PC-9 (cell line): ENCODE data around the gene POLD2. TPM values are rescaled to one million over a fixed set of nuclear protein-coding genes. Genes with fewer than 3 reads are reported as not detected.
"Not testable (repeated sequence)": the region's sequence is repeated elsewhere in the genome, so short reads cannot be mapped to it uniquely, and the experiment has no call there.

Source experiments
- BruUV-seq: library from RNA; stranded (reverse); fragments of 400-500 nt; replicated peaks from 2 replicates; lab custom pipeline; 2021; lab: Mats Ljungman, UMichigan
- CTCF ChIA-PET: fragments of 300-600 bp; sonication (Branson Sonifier 250); formaldehyde crosslinking; loops from one replicate; lab custom pipeline; 2022; ENCODE audit warnings: antibody characterized with exemption; lab: Charles Lee
- POLR2A ChIA-PET: fragments of 300-600 bp; sonication (Branson Sonifier 250); formaldehyde crosslinking; loops from one replicate; lab custom pipeline; 2022; ENCODE audit warnings: antibody characterized with exemption; ENCODE audit not compliant: unreplicated experiment; lab: Charles Lee
- DNase-seq, 2 experiments: peaks; one replicate each; pipeline versions ENCODE4 v3.0.0 to v3.0.0-alpha.2; 2015 to 2022; ENCODE audit warnings: mixed read lengths in 1 of 2
- H2AFZ ChIP-seq: fragments of 200-600 bp; sonication (generic); 2 replicates; pipeline ENCODE4 v1.8.1; 2017; ENCODE audit warnings: antibody characterized with exemption
- H3F3A ChIP-seq: fragments of 200-600 bp; sonication (generic); 2 replicates; pipeline ENCODE4 v1.8.1; 2017; ENCODE audit warnings: antibody characterized with exemption, mild to moderate bottlenecking, low read depth; ENCODE audit not compliant: insufficient read depth
- H3K27ac ChIP-seq: fragments of 200-600 bp; sonication (generic); 2 replicates; pipeline ENCODE4 v1.6.1; 2016; ENCODE audit warnings: mixed run types
- H3K27me3 ChIP-seq: fragments of 200-600 bp; sonication (generic); 2 replicates; pipeline ENCODE4 v1.6.1; 2016; ENCODE audit warnings: low read depth, mixed run types; ENCODE audit not compliant: insufficient read depth
- H3K36me3 ChIP-seq: fragments of 200-600 bp; sonication (generic); 2 replicates; pipeline ENCODE4 v1.6.1; 2016; ENCODE audit warnings: low read depth, mixed run types
- H3K4me1 ChIP-seq: fragments of 200-600 bp; sonication (generic); replicated peaks from 2 replicates; pipeline ENCODE4 v1.6.1; 2016; ENCODE audit warnings: mixed run types; ENCODE audit not compliant: insufficient read depth
- H3K4me2 ChIP-seq: fragments of 200-600 bp; sonication (generic); 2 replicates; pipeline ENCODE4 v1.6.1; 2017; ENCODE audit warnings: mixed run types
- H3K4me3 ChIP-seq: fragments of 200-600 bp; sonication (generic); 2 replicates; pipeline ENCODE4 v1.6.1; 2016; ENCODE audit warnings: mixed run types
- H3K79me2 ChIP-seq: fragments of 200-600 bp; sonication (generic); 2 replicates; pipeline ENCODE4 v1.6.1; 2017; ENCODE audit warnings: low read depth, mixed run types
- H3K9me2 ChIP-seq: fragments of 200-600 bp; sonication (generic); 2 replicates; pipeline ENCODE4 v1.8.1; 2017; ENCODE audit warnings: mild to moderate bottlenecking; ENCODE audit not compliant: insufficient read depth
- H3K9me3 ChIP-seq: fragments of 200-600 bp; sonication (generic); 2 replicates; pipeline ENCODE4 v1.8.1; 2016; ENCODE audit warnings: low read depth; ENCODE audit not compliant: insufficient read depth
- H4K20me1 ChIP-seq: fragments of 200-600 bp; sonication (generic); 2 replicates; pipeline ENCODE4 v1.8.1; 2017; ENCODE audit not compliant: insufficient read depth
- EZH2 ChIP-seq: fragments of 200-600 bp; sonication (generic); IDR thresholded peaks from 2 replicates; pipeline ENCODE4 v1.8.0; 2017; ENCODE audit warnings: antibody characterized with exemption, low read depth
- intact Hi-C: fragments of 100-400 bp; cut with micrococcal nuclease; formaldehyde crosslinking; loops from one replicate; pipeline ENCODE4 v1.10.0; 2022; ENCODE audit not compliant: unreplicated experiment
- total RNA-seq: library from RNA; stranded (reverse); gene quantifications from 2 replicates; pipeline ENCODE4 v1.2.3, GENCODE V29; 2021
- TF ChIP-seq, protein P1 (sequence below): fragments of 200-600 bp; sonication (generic); conservative IDR thresholded peaks from 2 replicates; pipeline ENCODE4 v1.6.1; 2017; ENCODE audit warnings: mixed run types, antibody characterized with exemption, mild to moderate bottlenecking, moderate library complexity

Gene POLD2
- total RNA-seq, 1 experiment from 2014 or later, result 249 TPM

DNA sequence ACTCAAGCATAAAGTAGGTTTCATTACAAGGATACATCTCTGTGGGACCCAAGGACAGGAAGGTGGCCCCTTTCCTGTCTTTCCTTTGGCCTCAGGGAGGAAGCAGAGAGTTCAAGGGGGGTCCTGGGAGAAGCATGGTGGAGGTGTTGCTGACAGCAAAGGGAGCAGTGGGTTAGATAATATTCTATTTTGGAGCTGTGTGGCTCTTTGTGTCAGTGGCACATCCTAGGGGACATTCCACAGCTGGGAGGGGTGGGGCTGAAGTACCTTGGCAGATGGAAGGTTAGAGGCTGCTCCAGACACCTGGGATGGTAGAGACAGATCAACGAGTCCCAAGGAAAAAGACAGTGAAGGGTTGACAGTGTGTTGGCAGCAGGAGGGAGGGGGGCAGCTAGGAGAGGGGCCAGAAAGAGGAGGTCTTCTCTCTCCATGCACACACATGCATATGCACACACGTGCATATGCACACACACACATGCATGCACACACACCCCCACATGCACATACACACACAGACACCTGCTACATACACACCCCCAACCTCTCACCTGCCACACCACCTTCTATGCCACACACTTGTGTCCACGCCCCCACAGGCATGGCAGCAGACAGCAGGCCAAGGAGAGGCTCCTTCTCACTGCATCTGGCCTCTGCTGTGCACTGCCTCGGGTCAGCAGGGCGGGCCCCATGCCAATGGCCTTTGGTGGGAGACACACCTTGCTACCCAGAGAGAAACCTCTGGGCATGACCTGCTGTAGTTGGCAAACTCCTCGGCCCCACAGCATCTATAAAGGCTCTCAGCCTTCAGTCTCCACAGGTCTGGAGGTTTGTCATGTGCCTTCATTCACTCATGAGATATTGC is 5.6 kb upstream of the POLD2 start:
- H4K20me1 ChIP-seq, result no peaks in the 10 kb centered on the region
- no peak overlapping the region for H2AFZ ChIP-seq
- CTCF ChIA-PET, result no interaction called here
- no peaks in the 10 kb centered on the region for H3K79me2 ChIP-seq
- POLR2A ChIA-PET, result interaction anchor here (0.6 kb wide), 1 partner anchor 73 kb away, joined by 4 read pairs; no protein-coding TSS in a partner anchor
- H3K9me2 ChIP-seq, result no peaks in the 10 kb centered on the region
- peaks cover 11% of the 10 kb centered on the region; the same call in 1 of the 2 replicates for H3F3A ChIP-seq
- no peak overlapping the region for H3K4me2 ChIP-seq
- no peaks in the 10 kb centered on the region for H3K9me3 ChIP-seq
- no peak for TF ChIP-seq EZH2
- TF ChIP-seq, protein P1, sequence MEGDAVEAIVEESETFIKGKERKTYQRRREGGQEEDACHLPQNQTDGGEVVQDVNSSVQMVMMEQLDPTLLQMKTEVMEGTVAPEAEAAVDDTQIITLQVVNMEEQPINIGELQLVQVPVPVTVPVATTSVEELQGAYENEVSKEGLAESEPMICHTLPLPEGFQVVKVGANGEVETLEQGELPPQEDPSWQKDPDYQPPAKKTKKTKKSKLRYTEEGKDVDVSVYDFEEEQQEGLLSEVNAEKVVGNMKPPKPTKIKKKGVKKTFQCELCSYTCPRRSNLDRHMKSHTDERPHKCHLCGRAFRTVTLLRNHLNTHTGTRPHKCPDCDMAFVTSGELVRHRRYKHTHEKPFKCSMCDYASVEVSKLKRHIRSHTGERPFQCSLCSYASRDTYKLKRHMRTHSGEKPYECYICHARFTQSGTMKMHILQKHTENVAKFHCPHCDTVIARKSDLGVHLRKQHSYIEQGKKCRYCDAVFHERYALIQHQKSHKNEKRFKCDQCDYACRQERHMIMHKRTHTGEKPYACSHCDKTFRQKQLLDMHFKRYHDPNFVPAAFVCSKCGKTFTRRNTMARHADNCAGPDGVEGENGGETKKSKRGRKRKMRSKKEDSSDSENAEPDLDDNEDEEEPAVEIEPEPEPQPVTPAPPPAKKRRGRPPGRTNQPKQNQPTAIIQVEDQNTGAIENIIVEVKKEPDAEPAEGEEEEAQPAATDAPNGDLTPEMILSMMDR, result no peak
- H3K27ac ChIP-seq, result no peak overlapping the region
- intact Hi-C loops, result no loop called here
- DNase-seq, result no peak
- no peaks in the 10 kb centered on the region for H3K36me3 ChIP-seq
- H3K4me3 ChIP-seq, result no peak overlapping the region
- no TSS peak for BruUV-seq
- H3K4me1 ChIP-seq, result peaks cover 5% of the 10 kb centered on the region
- H3K27me3 ChIP-seq, result no peaks in the 10 kb centered on the region

DNA sequence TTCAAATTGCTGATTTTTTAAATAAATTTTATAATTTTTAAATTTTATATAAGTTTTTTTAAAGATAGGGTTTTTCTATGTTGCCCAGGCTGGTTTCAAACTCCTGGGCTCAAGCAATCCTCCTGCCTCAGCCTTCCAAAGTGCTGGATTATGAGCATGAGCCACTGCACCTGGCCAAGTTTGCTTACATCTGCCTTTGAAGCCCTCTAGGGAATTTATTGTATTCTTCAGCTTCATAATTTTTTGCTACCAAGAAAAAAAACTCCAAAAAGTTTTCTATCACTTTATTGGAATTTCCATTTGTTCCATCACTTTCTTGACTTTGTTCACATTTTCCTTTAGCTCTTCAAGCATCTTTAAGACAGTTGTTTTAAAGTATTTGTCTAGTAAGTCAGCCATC is 3.8 kb upstream of the POLD2 start:
- intact Hi-C loops, result no loop called here
- H3K27me3 ChIP-seq, result no peaks in the 10 kb centered on the region
- H3K9me2 ChIP-seq, result no peaks in the 10 kb centered on the region
- peaks cover 10% of the 10 kb centered on the region for H3K79me2 ChIP-seq
- no peak overlapping the region for H3K4me2 ChIP-seq
- H3K4me3 ChIP-seq, result no peak overlapping the region
- H4K20me1 ChIP-seq, result no peaks in the 10 kb centered on the region
- ChIA-PET CTCF (no interaction called here), POLR2A (interaction anchor here (0.5 kb wide), 1 partner anchor 85 kb away, joined by 7 read pairs; no protein-coding TSS in a partner anchor)
- H3K4me1 ChIP-seq, result peaks cover 9% of the 10 kb centered on the region
- DNase-seq, result no peak
- no TSS peak for BruUV-seq
- H3K9me3 ChIP-seq, result no peaks in the 10 kb centered on the region
- H3K27ac ChIP-seq, result no peak overlapping the region
- no peak overlapping the region for H2AFZ ChIP-seq
- peaks cover 11% of the 10 kb centered on the region; the same call in 1 of the 2 replicates for H3F3A ChIP-seq
- TF ChIP-seq EZH2, result no peak
- TF ChIP-seq, protein P1, result no peak
- H3K36me3 ChIP-seq, result no peaks in the 10 kb centered on the region

DNA sequence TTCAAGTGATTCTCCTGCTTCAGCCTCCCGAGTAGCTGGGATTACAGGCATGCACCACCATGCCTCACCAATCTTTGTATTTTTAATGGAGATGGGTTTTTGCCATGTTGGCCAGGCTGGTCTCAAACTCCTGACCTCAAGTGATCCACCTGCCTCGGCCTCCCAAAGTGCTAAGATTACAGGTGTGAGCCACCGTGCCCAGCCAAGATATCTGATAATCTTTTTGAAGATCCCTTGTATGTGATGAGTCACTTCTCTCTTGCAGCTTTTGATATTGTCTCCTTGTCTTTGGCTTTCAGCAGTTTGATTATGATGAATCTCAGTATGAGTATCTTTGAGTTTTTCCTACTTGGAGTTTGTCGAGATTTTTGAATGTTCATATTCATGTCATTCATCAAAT is 3.2 kb upstream of the POLD2 start:
- BruUV-seq, H3K9me3 ChIP-seq, H3K4me3 ChIP-seq, H3K4me2 ChIP-seq, H3K9me2 ChIP-seq, H3K27ac ChIP-seq, H2AFZ ChIP-seq, H4K20me1 ChIP-seq, DNase-seq, H3K27me3 ChIP-seq, intact Hi-C loops, CTCF ChIA-PET, H3K36me3 ChIP-seq: not testable (repeated sequence)
- POLR2A ChIA-PET, result interaction anchor here (0.6 kb wide), 2 partner anchors 53 to 289 kb away, joined by 3 to 5 read pairs; no protein-coding TSS in a partner anchor
- Histone ChIP-seq H3F3A (peaks cover 11% of the 10 kb centered on the region; the same call in 1 of the 2 replicates), H3K4me1 (peaks cover 15% of the 10 kb centered on the region), H3K79me2 (peaks cover 16% of the 10 kb centered on the region)
